NCI-H146 treated with DMSO at 0.1 percent for 48 hours (cell line): ENCODE data around the gene HPSE.
"Not testable (repeated sequence)": the region's sequence is repeated elsewhere in the genome, so short reads cannot be mapped to it uniquely, and the experiment has no call there.

Experiments
- DNase-seq: peaks from one replicate; lab custom pipeline; 2025; ENCODE audit not compliant: unreplicated experiment; lab: John Stamatoyannopoulos, UW

The HPSE gene

GRCh38 chr4:83284193-83285054, 50.2 kb downstream of the HPSE start, which contains the start of gene COQ2:
Gene COQ2 (minus strand): TSS chr4:83284798. CDS start chr4:83284764, 34 bp downstream.
- peak; percentile 4 for DNase-seq

GRCh38 chr4:83283181-83283580, 51.5 kb downstream of the HPSE start:
- DNase-seq = no peak

- DNase-seq = no peak
Observed at GRCh38 chr4:83282049-83282535, 52.6 kb downstream of the HPSE start.

- DNase-seq = no peak
Observed at GRCh38 chr4:83281307-83281706, 53.3 kb downstream of the HPSE start.

GRCh38 chr4:83276299-83277040, 58.2 kb downstream of the HPSE start:
- no peak for DNase-seq

- DNase-seq = not testable (repeated sequence)
Observed at GRCh38 chr4:83273926-83274325, 60.7 kb downstream of the HPSE start.

GRCh38 chr4:83272900-83273299, 61.7 kb downstream of the HPSE start:
- DNase-seq = no peak

- DNase-seq = no peak
Observed at GRCh38 chr4:83269256-83269655, 65.4 kb downstream of the HPSE start.

GRCh38 chr4:83268491-83268890, 66.2 kb downstream of the HPSE start:
- no peak for DNase-seq

- no peak for DNase-seq
Observed at GRCh38 chr4:83267830-83268475, 66.7 kb downstream of the HPSE start.

- no peak for DNase-seq
Observed at GRCh38 chr4:83267121-83267829, 67.4 kb downstream of the HPSE start.

- DNase-seq = no peak
Observed at GRCh38 chr4:83266689-83267088, 68.0 kb downstream of the HPSE start.

GRCh38 chr4:83263106-83263505, 71.5 kb downstream of the HPSE start:
- DNase-seq = no peak

- no peak for DNase-seq
Observed at GRCh38 chr4:83262682-83263081, 72.0 kb downstream of the HPSE start.

- no peak for DNase-seq
Observed at GRCh38 chr4:83261307-83261706, 73.3 kb downstream of the HPSE start.

GRCh38 chr4:83259586-83259985, 75.1 kb downstream of the HPSE start:
- DNase-seq = no peak

- no peak for DNase-seq
Observed at GRCh38 chr4:83258461-83258860, 76.2 kb downstream of the HPSE start.

- DNase-seq = no peak
Observed at GRCh38 chr4:83257811-83258210, 76.8 kb downstream of the HPSE start.

- DNase-seq = no peak
Observed at GRCh38 chr4:83255584-83255983, 79.1 kb downstream of the HPSE start.

GRCh38 chr4:83252782-83253405, 81.8 kb downstream of the HPSE start:
- DNase-seq = peak; percentile 15
